HG03354 (cell line): ENCODE measurements around the gene HEPN1.

Experiments used
- ATAC-seq: cut with Tn5 transposase; IDR thresholded peaks from one replicate; pipeline ENCODE4 v1.9.1; 2021; ENCODE audit warnings: mild to moderate bottlenecking; ENCODE audit not compliant: unreplicated experiment, poor library complexity, severe bottlenecking

HEPN1 gene

DNA sequence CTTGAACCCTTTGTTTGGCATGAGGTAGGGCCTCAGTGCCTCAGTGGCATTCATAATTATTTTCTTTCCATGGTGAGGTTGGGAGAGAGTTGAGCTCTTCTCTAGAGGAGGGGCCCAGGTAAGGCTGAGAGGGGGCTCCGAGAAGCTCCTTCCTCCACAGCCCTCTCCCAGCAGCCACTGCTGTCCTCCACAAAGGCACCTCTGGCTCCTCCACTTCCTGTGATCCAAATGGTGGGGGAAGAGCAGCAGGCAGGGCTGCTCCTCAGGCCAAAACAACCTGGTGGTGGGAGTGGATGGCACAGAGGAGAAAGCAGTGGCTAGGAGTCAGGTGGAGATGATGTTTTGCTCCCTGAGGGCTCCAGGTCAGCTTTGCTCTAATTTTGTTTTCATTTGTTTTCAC, 34.7 kb upstream of the HEPN1 start:
- no peak for ATAC-seq

DNA sequence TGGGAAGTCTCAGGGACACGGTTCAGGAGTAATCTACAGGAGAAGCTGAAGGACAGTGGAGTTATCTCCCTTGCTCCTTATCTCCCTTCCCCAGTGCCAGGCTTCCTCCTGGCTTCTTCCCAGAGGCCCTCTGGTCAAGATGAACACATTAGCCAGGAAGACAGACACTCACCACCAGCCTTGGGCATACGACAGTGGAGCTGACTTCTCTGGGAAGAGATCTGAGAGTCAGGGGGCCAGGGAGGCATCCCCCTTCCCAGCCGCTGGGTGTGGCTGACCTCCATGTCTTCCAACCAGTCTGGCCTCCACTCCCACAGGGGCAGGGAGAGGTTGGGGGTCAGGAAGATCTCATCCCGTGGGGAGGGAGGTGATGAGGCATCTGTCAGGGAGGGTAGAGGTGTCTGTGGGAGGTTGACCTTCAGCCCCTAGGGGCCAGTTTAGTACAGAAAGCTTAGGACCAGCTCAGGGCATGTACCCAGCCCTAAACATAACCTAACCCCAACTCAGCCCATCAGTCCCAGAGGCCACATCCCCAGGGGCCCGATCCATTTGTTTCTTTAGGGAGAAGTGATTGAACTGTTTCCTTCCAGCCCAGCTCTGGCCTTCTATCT, 34.1 kb upstream of the HEPN1 start:
- ATAC-seq = no peak

DNA sequence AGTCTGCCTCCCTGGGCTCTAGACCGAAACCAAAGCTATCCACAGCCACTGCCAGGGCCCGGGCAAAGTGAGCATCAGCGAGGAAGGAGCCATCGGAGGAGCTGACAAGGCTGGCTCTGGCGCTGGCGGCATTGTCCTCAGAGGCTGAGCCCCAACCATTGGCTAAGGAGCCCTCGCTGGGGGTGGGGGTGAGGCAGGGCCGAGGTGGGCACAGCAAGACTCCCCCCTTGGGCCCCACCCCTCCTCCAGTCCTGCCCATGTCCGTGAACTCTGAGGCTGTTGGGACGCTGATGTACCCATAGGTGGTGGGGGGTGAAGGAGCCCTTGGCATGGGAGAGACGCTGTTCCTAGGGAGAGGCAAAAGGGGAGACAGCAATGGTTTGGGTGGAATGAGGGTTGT, 32.6 kb upstream of the HEPN1 start:
- ATAC-seq = no peak

DNA sequence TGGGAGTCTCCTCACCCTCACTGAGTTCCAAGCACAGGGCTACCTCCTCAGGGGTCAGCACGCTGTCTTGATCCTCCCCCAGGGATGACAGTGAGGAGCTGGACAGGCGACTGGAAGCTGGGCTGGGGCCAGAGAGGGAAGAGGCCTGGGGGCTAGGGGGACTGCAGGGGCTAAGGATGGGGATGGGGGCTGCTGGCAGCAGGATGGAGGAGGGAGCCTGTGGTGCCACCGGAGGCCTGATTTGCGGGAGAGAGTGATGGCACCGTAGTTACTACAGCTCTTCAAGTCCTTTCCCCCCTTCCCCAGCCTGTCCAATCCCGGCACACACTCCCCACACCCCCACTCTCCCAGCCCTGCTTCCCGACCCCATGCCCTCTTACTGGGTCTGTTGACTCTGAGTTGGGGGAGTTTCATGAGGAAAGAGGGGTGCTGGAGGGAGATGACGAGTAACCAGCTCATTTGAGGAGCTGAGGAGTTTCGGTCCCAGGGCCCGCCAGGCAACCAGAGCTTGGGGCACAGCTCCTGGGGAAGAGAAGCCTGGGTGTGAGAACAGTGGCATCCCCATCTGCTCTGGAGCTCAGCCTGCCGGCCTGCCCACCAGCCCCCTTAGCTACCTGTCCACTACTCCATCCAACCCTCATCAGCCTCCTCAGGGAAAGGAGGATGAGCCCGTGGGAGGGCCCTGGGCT, 31.9 kb upstream of the HEPN1 start:
- no peak for ATAC-seq

DNA sequence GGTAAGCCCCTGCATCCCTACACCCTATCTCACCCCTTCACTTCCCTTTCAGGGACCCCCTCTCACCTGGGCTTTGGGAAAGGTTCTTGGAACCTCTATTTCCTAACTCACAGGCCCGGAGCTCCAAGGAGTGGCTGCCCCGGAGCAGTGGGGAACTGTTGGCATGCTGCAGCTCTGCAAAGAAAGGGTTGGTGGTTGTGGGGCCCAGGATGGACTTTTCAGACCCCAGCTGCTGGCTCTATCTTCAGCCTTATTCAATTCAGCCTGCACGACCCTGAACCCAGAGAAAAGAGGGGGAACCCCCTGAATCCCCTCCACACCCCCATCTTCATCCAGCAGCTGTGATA, 31.4 kb upstream of the HEPN1 start:
- ATAC-seq = no peak

DNA sequence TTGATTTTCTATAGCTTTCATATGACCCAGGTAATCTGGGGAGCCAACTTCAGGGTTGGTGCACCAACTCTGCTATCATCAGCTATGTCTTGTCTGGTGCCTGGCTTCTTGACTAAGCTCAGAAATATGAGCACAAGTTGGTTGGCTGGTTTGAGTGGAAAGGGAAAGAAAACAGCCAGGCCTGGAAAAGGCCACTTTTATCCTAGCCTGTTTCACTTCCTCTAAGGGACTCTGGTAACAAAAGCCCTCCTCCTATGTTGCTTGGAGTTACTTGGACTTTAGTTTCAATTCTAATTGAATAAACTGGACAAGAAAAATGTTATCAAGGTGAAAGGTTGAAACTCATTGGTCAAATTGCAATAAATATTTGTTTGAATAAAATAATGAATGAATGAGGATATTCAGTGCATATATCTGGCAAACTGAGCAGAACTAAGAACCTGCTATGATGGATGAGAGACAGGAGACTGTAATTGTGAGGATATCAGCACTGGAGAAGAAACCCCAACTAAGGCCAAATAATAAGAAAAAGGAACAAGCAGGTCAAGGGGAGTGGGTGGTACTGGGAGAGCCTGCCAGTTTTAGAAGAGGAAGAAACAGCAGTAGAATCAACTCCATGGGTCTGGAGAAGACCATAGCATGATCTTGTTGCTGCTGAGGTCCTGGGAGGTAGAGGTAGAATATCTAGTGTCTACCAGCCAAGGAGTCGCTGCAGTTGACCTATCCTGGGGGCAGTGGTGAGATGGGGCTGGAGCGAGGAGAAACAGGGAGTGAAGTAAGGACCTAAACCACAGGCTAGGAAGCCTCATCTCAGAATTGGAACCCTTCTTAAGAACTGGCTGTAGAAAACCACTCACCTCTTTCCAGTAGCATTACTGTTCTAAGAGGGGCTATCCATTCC, 29.6 kb upstream of the HEPN1 start:
- ATAC-seq = no peak

DNA sequence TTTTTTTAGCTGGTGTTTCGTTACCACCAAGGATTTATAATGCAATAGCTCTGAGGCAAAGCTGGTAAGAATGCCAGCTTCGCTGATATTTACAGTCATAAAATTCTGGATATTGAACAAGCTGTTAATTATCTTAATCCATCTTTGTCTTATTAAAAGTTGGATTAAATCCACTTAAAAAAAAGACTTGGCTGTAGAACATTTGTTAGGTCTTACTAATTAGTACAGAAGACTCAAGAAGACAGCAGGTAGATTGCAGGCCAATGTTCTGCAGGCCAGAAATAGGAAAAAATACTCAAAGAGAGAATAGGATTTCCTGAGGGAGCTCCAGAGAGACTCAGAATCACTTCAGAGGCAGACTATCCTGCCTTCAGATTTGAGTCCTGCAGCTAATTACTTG, 28.9 kb upstream of the HEPN1 start:
- no peak for ATAC-seq

DNA sequence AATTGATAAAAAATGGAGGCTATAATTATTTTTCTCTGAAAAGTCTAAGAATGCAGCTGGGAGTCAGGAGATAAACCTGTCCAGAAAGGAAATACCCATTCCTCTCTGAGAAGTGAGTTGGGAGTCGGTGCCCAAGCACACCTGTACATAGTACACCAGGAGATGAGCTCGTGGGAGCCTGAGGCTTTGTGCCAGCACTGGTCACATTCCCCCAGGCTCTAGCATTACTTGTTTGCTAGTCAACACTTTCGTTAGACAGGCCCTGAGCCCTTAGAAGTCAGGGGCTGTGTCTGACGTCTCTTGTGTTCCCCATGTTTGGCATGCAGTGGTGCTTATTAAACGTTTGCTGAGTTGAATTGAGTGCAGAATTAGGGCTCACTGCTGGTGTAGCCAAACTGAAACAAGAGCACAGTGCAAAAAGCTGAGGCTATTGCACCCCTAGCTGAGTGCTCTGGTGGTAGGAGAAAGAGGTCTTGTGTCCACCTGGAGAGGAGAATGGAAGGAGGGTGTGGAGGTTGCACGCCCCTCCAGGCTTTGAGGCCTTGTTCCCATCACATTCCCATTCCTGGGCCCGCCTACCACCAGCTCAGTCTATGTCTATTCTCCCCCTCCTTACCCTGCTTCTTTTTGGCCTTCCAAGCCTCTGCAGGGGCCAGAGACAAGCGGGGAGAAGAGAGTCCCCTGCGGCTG, 28.2 kb upstream of the HEPN1 start:
- ATAC-seq = no peak

DNA sequence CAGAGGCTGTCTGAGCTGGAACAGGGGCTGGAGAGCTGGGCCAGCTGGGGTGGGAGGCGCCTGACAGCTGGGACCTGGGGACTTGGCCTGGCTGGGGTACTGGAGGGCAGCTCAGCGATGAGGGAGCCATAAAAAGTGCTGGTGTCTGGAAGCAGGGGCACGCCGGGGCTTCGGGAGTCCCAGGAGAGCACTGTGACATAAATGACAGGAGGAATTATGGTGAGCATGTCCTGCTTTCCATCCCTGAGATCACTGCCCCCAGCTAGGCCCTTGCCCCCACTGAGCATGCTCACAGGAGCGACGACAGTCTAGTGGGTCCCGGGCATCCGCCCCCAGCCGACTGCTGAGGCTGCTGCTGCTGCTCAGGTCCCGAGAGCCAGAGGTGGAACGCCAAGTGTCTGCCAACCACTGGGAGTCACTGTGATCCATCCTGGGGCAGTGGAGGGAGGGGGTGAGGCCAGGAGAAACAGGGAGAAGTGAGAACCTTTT, 27.6 kb upstream of the HEPN1 start:
- ATAC-seq = no peak

DNA sequence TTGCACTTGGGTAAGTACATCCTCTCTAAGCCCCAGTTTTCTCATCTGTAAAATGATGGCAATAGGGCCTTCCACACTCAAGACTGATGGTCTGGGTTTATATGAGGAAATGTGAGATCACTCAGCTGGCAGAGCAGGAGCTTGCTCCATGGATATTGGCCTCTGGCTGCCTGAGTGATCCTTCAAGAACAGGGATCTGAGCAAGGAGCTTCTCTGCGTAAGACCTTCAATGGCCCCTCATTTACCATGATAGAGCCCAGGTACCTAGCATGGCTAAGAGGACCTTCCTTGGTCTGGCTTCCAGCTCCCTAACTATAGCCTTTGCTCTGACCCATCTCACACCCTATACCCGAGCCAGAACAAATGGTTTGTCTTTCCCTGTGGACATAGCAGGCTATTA, 26.9 kb upstream of the HEPN1 start:
- no peak for ATAC-seq

DNA sequence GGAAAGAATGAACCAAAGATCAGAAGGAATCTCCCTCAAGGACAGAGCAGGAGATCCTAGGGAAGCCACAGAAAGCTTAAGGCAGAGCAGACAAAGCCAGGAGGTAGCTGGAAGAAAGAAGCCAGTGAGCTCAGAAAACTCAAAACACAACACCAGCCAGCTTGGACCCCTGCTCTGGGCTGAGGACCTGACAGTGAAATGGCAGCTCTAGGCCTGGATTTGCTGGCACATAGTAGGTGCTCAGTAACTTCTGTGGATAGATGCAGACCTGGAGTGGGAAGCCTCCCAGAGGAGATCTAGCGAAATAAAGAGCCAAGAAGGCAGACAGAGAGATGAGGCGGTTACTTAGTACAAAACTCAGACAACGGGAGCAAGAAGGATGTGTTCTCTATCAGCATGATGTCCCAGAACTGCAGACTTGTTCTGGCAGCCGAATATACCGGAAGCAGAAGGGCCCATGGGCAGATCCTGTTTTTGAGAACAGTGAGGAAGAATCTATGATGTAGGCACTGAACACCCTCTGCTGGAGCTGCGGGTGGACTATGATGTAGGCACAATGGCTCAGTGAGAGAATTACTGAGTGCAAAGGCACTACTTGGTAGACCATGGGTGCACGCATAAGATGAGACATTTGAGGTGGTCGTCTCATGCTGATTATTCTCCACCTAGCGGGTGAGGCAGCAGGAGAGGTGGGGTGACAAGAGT, 26.1 kb upstream of the HEPN1 start:
- ATAC-seq = no peak

DNA sequence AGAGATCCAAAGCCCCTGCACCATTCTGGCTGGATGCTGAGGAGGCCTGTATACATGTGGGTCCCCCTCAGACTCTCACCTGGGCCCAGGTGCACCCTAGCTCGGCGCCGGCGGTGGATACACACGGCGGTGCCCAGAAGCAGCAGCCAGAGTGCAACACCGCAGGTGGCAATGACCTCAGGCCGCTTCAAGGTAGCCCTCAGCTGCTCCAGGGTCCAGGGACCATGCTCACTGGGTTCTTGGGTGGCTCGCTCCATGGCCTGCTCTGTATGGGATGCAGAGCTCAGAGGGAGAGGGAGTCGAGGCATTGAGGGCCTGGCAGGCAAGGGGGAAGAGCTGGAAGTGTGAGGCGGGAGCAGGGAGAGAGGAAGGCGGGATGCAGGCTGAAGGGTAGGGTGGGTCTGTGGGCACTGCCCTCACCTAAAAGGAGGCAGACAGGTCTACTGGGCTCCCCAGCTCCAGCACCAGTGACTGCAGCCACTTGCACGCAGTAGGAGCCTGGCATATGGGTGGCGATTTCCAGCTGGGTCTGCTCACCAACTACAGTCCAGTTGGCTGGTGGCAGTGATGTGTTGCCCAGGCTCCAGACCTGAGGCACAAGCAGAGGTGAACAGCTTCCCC, 25.2 kb upstream of the HEPN1 start:
- no peak for ATAC-seq

DNA sequence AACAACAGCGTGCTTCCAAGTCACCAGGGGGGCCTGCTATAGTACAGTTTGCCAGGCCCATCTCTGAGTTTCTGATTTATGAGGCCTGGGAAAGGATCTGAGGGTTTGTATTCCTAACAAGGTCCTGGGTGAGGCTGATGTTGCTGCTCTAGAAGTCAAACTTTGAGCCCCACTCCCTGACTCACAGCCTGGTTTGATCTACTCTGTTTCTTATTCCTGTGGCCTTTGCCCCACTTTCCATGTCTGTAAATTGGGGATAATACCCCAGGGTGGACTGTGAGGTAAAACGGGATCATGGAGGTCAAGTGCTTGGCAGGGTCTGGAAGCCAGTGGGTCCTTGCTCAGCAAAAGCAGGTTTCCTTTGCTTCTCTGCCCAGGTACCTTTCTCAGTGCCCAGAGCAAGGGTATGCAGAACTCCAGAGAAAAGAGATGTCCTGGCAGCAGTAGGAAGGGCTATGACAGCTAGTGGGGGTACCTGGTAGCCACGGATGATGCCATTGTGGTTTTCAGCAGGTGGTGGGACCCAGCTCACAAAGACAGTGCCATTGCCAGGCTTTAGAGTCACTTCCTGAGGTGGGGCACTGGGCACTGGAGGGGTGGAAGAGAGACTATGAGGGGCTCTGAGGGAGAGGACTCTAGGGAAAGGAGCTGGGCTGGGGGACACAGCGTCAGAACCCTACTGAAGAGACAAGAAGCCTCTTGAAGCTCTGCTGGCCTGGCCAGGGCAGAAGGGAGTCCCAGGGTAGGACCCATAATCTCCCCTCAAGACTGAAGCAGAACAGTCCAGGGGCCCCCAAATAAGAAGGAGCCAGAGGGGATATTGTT, 24.2 kb upstream of the HEPN1 start:
- no peak for ATAC-seq

DNA sequence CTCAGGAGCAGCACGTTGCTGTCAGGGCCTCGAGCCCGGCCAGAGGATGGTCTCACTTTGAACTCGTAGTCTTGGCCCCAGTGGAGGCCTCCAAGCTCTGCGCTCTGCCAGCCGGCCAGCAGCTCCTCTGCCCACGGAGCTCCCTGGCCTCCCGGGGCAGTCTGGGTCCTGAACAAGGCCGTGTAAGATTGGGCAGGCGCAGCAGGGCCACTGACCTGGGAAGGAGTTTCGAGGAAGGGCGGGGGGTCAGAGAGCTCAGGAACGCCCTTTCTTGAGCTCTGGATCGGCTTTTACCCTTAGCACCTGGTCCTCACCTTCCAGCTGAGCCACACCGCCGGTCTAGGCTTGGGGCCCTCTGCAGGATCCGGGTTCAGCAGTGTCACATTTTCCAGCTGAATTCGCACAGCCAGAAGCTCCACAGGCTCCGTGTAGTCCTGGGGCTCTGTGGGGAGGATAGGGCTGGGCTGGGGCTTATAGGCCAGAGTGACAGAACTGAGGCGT, 23.5 kb upstream of the HEPN1 start:
- no peak for ATAC-seq

DNA sequence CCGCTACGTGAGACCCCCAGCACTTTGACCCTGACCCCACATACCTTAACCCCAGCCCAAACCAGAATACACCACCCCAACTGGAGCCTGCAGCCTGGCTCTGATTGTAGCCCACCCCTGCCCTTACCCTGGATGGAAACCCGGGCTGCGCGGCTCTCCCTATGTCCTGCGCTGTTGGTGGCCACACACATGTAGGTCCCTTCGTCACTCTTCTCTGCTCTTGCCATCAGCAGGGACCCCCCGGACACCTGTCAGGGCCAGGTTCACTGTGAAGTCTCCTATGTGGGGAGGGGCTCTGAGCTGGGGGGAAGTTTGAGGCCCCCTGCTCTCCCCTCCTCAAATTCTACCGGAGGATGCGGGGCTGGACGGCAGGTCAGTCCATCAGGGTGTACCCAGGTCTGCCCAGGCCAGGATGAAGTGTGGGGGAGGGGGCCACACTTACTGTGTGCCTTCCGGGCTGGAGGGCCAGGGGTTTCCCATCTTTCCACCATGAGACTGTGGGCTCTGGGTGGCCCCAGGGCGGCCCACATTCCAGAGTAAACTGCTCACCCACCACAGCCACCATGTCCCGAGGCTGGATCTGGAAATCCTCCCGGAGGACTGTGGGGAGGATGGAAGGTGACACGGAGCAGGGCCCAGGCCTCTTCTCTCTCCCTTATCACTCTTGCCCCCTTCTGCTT, 22.8 kb upstream of the HEPN1 start:
- ATAC-seq = no peak

DNA sequence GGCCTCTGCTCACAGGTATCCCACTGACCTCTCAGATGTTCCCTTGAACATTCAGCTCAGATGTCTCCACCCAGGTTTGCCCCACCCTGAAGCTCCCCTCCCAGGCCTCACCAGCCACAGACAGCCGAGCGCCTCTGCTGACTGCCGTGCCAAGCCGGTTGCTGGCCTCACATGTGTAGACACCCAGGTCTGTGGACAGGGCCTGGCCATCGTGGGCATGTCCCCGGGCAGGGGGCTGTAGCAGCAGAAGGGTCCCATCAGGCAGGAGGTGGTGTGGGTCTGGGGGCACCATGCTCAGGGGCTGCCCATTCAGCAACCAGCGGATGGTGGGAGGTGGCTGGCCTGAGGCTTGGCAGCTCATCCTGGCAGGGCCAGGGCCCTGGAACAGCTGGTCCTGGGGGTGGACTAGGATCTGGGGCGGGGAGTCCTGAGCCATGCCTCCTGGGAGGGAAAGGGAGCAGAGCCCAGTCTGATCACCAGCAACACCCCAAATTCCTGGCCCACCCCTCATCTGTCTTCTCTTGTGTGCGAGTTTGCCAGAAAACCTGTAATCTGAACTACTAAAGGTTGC, 22.1 kb upstream of the HEPN1 start:
- ATAC-seq = no peak

DNA sequence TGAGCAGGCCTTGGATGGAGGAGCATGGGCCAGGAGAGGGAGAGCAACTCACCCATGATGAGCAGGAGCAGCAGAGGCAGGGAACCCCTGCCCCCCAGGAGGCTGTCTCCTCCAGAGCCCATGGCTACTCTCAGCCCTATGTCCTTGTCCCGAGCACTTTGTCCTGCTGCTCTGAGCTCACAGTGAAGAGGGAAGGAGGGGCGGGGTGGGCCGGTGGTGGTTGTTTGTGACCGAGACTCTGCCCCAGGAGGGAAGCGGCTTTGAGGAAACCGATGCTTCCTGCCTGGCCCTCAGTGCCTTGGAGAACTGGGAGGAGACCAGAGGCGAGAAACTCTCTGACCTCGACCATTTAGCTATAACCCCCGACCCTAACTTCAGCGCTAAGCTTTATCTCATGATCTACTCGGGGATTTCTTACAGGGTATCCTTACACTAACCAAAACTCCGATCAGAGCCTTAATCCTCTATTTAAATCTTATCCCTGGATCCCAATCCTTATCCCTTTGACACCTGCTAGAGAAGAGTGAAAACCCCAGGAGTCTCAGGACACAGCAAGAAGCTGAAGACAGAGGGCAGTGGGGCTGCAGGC, 21.3 kb upstream of the HEPN1 start, which contains the start of gene ROBO4:
TSS of gene ROBO4 (minus strand) at position 192 of the 589 bp plus-strand sequence. CDS start at position 122, 70 bp downstream.
- no peak for ATAC-seq
